Activated T-cell treated with anti-CD3 and anti-CD28 coated beads, Interleukin-2, amount 50 U/mL, for 4 hours (primary cell): ENCODE measurements around the gene MAML2. TPM values are rescaled to one million over a fixed set of nuclear protein-coding genes. Genes with fewer than 3 reads are reported as not detected.

Experiments
- ATAC-seq, 2 donors: fragments of 200-7000 bp; cut with Tn5 transposase; one replicate each; pipeline ENCODE4 v1.10.0; 2021
- DNase-seq: peaks from one replicate; pipeline ENCODE4 v3.0.0-alpha.2; 2020
- H3K27me3 Mint-ChIP-seq: one replicate; pipeline ENCODE4 v1.8.0; 2021; ENCODE audit warnings: low read depth, mixed read lengths
- H3K36me3 Mint-ChIP-seq: one replicate; pipeline ENCODE4 v1.8.0; 2022; ENCODE audit warnings: mixed read lengths; ENCODE audit not compliant: insufficient read depth
- H3K4me1 Mint-ChIP-seq: one replicate; pipeline ENCODE4 v1.8.0; 2021; ENCODE audit warnings: low read depth, mixed read lengths
- H3K4me3 Mint-ChIP-seq: one replicate; pipeline ENCODE4 v1.8.0; 2021; ENCODE audit warnings: mild to moderate bottlenecking, moderate library complexity, mixed read lengths
- H3K9me3 Mint-ChIP-seq: one replicate; pipeline ENCODE4 v1.8.0; 2021; ENCODE audit warnings: mixed read lengths
- total RNA-seq, 3 donors: library from RNA; stranded (reverse); gene quantifications; one replicate each; pipeline ENCODE4 v1.2.1, GENCODE V29; 2021

MAML2 gene
- total RNA-seq, 3 donors from 2014 or later, result 27.3 to 29.8 (median 29.2) TPM

GRCh38 chr11:96267496-96268032 is 75.4 kb downstream of the MAML2 start:
- Mint-ChIP-seq H3K36me3 (peaks cover 56% of the 10 kb centered on the region), H3K27me3 (no peaks in the 10 kb centered on the region), H3K4me3 (peak overlapping the region; percentile 63), H3K9me3 (peaks cover 17% of the 10 kb centered on the region), H3K4me1 (peaks cover 89% of the 10 kb centered on the region)
- peak; percentile 99 for ATAC-seq
- DNase-seq, result peak; percentile 32

- H3K27me3 Mint-ChIP-seq, result no peaks in the 10 kb centered on the region
- peaks cover 17% of the 10 kb centered on the region for H3K9me3 Mint-ChIP-seq
- DNase-seq (no peak), ATAC-seq (peak in 1 of 2 donors; percentile 1)
- H3K36me3 Mint-ChIP-seq, result peaks cover 51% of the 10 kb centered on the region
- H3K4me3 Mint-ChIP-seq, result peak overlapping the region; percentile 63
- H3K4me1 Mint-ChIP-seq, result peaks cover 88% of the 10 kb centered on the region
Measured at GRCh38 chr11:96267001-96267495, 75.9 kb downstream of the MAML2 start.

- no peak overlapping the region for H3K4me3 Mint-ChIP-seq
- peaks cover 10% of the 10 kb centered on the region for H3K9me3 Mint-ChIP-seq
- H3K36me3 Mint-ChIP-seq, result peaks cover 41% of the 10 kb centered on the region
- ATAC-seq (no peak), DNase-seq (no peak)
- H3K4me1 Mint-ChIP-seq, result peaks cover 90% of the 10 kb centered on the region
- H3K27me3 Mint-ChIP-seq, result no peaks in the 10 kb centered on the region
Measured at GRCh38 chr11:96265972-96266371, 77.0 kb downstream of the MAML2 start.

GRCh38 chr11:96265220-96265737 is 77.7 kb downstream of the MAML2 start:
- no peak for ATAC-seq
- Mint-ChIP-seq H3K27me3 (no peaks in the 10 kb centered on the region), H3K4me3 (peak overlapping the region; percentile 39), H3K4me1 (peaks cover 90% of the 10 kb centered on the region), H3K9me3 (peaks cover 10% of the 10 kb centered on the region), H3K36me3 (peaks cover 34% of the 10 kb centered on the region)
- no peak for DNase-seq

- Mint-ChIP-seq H3K4me1 (peaks cover 94% of the 10 kb centered on the region), H3K27me3 (no peaks in the 10 kb centered on the region), H3K36me3 (peaks cover 27% of the 10 kb centered on the region), H3K4me3 (no peak overlapping the region), H3K9me3 (peaks cover 6% of the 10 kb centered on the region)
- ATAC-seq, result no peak
- DNase-seq, result no peak
Measured at GRCh38 chr11:96264364-96264763, 78.6 kb downstream of the MAML2 start.

GRCh38 chr11:96263238-96263763 is 79.7 kb downstream of the MAML2 start:
- Mint-ChIP-seq H3K9me3 (no peaks in the 10 kb centered on the region), H3K4me1 (peaks cover 94% of the 10 kb centered on the region), H3K36me3 (peaks cover 25% of the 10 kb centered on the region), H3K4me3 (no peak overlapping the region), H3K27me3 (no peaks in the 10 kb centered on the region)
- no peak for DNase-seq
- no peak for ATAC-seq

- Mint-ChIP-seq H3K4me3 (no peak overlapping the region), H3K4me1 (peaks cover 93% of the 10 kb centered on the region), H3K9me3 (no peaks in the 10 kb centered on the region), H3K27me3 (no peaks in the 10 kb centered on the region), H3K36me3 (peaks cover 29% of the 10 kb centered on the region)
- DNase-seq (no peak), ATAC-seq (no peak)
Measured at GRCh38 chr11:96260532-96260931, 82.5 kb downstream of the MAML2 start.

- H3K9me3 Mint-ChIP-seq, result no peaks in the 10 kb centered on the region
Measured at GRCh38 chr11:96260067-96260511, 82.9 kb downstream of the MAML2 start.

GRCh38 chr11:96259134-96259830 is 83.7 kb downstream of the MAML2 start:
- H3K4me1 Mint-ChIP-seq, result peaks cover 91% of the 10 kb centered on the region
- peak overlapping the region; percentile 35 for H3K4me3 Mint-ChIP-seq
- no peaks in the 10 kb centered on the region for H3K9me3 Mint-ChIP-seq
- H3K27me3 Mint-ChIP-seq, result no peaks in the 10 kb centered on the region
- DNase-seq (no peak), ATAC-seq (no peak)
- peaks cover 20% of the 10 kb centered on the region for H3K36me3 Mint-ChIP-seq

More at GRCh38 chr11:96260067-96260511, 82.9 kb downstream of the MAML2 start:
- no peak for ATAC-seq
- no peak for DNase-seq
- H3K4me3 Mint-ChIP-seq, result no peak overlapping the region
- no peaks in the 10 kb centered on the region for H3K27me3 Mint-ChIP-seq
- peaks cover 93% of the 10 kb centered on the region for H3K4me1 Mint-ChIP-seq
- peaks cover 25% of the 10 kb centered on the region for H3K36me3 Mint-ChIP-seq

- Mint-ChIP-seq H3K4me1 (peaks cover 91% of the 10 kb centered on the region), H3K4me3 (peak overlapping the region; percentile 61), H3K27me3 (no peaks in the 10 kb centered on the region), H3K9me3 (no peaks in the 10 kb centered on the region), H3K36me3 (peaks cover 20% of the 10 kb centered on the region)
- DNase-seq (peak; percentile 19), ATAC-seq (peak; percentile 68)
Measured at GRCh38 chr11:96257972-96258934, 84.7 kb downstream of the MAML2 start.

GRCh38 chr11:96257036-96257435 is 86.0 kb downstream of the MAML2 start:
- H3K9me3 Mint-ChIP-seq, result no peaks in the 10 kb centered on the region
- H3K4me3 Mint-ChIP-seq, result peak overlapping the region; percentile 16
- peaks cover 94% of the 10 kb centered on the region for H3K4me1 Mint-ChIP-seq
- ATAC-seq (no peak), DNase-seq (no peak)
- H3K27me3 Mint-ChIP-seq, result no peaks in the 10 kb centered on the region
- peaks cover 24% of the 10 kb centered on the region for H3K36me3 Mint-ChIP-seq

- no peaks in the 10 kb centered on the region for H3K9me3 Mint-ChIP-seq
- peak overlapping the region; percentile 9 for H3K4me3 Mint-ChIP-seq
- ATAC-seq (no peak), DNase-seq (no peak)
- peaks cover 26% of the 10 kb centered on the region for H3K36me3 Mint-ChIP-seq
- no peaks in the 10 kb centered on the region for H3K27me3 Mint-ChIP-seq
- H3K4me1 Mint-ChIP-seq, result peaks cover 94% of the 10 kb centered on the region
Measured at GRCh38 chr11:96256215-96257011, 86.6 kb downstream of the MAML2 start.

- Mint-ChIP-seq H3K9me3 (no peaks in the 10 kb centered on the region), H3K4me1 (peaks cover 91% of the 10 kb centered on the region), H3K4me3 (peak overlapping the region; percentile 46), H3K36me3 (peaks cover 33% of the 10 kb centered on the region), H3K27me3 (no peaks in the 10 kb centered on the region)
- ATAC-seq (no peak), DNase-seq (no peak)
Measured at GRCh38 chr11:96254854-96255253, 88.1 kb downstream of the MAML2 start.
